ENCODE data around the gene NINL. TPM values are rescaled to one million over a fixed set of nuclear protein-coding genes. Genes with fewer than 3 reads are reported as not detected.

NINL gene
- total and polyA plus RNA-seq, 2 of the 8 experiments (the other 6 are each of a cell fraction or from before 2014, with no cell fraction given): 15.3 to 30.0 TPM

- TF ChIP-seq PHF8 (conservative IDR thresholded peaks at IDR 0.05; ENCODE audit: low read depth, low read length): no peak
- no peak for TF ChIP-seq CHD2 (IDR thresholded peaks at IDR 0.05; ENCODE audit: low read length)
- TF ChIP-seq EP300 (IDR thresholded peaks at IDR 0.05; ENCODE audit: borderline replicate concordance in 1 of 2, low read depth in 2 of 2, low read length in 2 of 2): no peak
Measured at GRCh38 chr20:25547063-25547462, 38.3 kb downstream of the NINL start (continued).
